Suprapubic skin (tissue), 4 donors: Measurements from ENCODE around the gene DTNBP1.

Experiments used
- CTCF ChIP-seq, 2 donors: fragments of 200-600 bp in 1 of 2; fragments of 450-650 bp in 1 of 2; sonication (generic) in 1 of 2; IDR thresholded peaks; one replicate each; pipeline ENCODE4 v1.5.1; 2016 to 2019; ENCODE audit warnings: antibody characterized with exemption in 2 of 2, mild to moderate bottlenecking in 1 of 2, moderate library complexity in 1 of 2
- EP300 ChIP-seq: sonication (generic); formaldehyde crosslinking; IDR thresholded peaks from one replicate; pipeline ENCODE4 v1.6.1; 2017; ENCODE audit warnings: antibody characterized with exemption
- POLR2A ChIP-seq, 2 donors: fragments of 450-650 bp; IDR thresholded peaks; one replicate each; pipeline ENCODE4 v1.6.1; 2017; ENCODE audit warnings: antibody characterized with exemption in 2 of 2, mild to moderate bottlenecking in 2 of 2, moderate library complexity in 2 of 2
- POLR2AphosphoS5 ChIP-seq, 3 donors: sonication (generic); formaldehyde crosslinking; IDR thresholded peaks; one replicate each; pipeline ENCODE4 v1.6.1; 2017; ENCODE audit warnings: antibody characterized with exemption in 3 of 3

GRCh38 chr6:15585760-15586214 lies 77.0 kb downstream of the DTNBP1 start:
- TF ChIP-seq CTCF (IDR thresholded peaks at IDR 0.05) (no peak), POLR2A (IDR thresholded peaks at IDR 0.05) (no peak), POLR2AphosphoS5 (IDR thresholded peaks at IDR 0.05) (no peak), EP300 (no peak)
